Measurements from ENCODE around the gene TMEM87A.

DNA sequence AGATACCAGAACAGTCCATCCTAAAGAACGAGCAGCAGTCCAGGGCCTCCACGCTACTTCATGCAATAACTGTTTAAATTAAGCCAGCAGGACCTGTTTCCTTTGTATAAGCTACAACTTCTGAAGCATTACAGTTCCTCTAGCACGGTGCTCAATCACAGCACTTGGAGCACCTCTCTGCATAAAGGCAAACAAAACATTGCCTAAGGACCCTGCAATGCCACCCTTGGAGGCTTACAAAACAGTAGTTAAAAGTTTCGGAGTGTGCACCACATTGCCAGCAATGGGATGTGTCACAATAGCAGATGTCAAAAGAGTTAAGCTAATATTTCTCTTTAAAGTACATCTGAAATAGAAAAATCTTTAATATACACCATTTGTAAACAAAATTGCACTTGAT, 62.5 kb downstream of the TMEM87A start:
- no peak for TF ChIP-seq EZH2 (IDR thresholded peaks at IDR 0.05; ENCODE audit: low read length, unreplicated experiment)
- TF ChIP-seq, protein P1, sequence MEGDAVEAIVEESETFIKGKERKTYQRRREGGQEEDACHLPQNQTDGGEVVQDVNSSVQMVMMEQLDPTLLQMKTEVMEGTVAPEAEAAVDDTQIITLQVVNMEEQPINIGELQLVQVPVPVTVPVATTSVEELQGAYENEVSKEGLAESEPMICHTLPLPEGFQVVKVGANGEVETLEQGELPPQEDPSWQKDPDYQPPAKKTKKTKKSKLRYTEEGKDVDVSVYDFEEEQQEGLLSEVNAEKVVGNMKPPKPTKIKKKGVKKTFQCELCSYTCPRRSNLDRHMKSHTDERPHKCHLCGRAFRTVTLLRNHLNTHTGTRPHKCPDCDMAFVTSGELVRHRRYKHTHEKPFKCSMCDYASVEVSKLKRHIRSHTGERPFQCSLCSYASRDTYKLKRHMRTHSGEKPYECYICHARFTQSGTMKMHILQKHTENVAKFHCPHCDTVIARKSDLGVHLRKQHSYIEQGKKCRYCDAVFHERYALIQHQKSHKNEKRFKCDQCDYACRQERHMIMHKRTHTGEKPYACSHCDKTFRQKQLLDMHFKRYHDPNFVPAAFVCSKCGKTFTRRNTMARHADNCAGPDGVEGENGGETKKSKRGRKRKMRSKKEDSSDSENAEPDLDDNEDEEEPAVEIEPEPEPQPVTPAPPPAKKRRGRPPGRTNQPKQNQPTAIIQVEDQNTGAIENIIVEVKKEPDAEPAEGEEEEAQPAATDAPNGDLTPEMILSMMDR (conservative IDR thresholded peaks at IDR 0.05; ENCODE audit: low read depth, low read length), result no peak
- TF ChIP-seq EZH2phosphoT487 (IDR thresholded peaks at IDR 0.05; ENCODE audit: borderline replicate concordance, low read length), result no peak
